NCI-H748 (cell line): ENCODE data around the gene TOLLIP.

ENCODE experiments used
- DNase-seq: peaks from one replicate; lab custom pipeline; 2025; ENCODE audit not compliant: unreplicated experiment; lab: John Stamatoyannopoulos, UW

The TOLLIP gene

GRCh38 chr11:1285316-1285744 is 24.1 kb downstream of the TOLLIP start:
- no peak for DNase-seq

GRCh38 chr11:1283906-1284305 is 25.5 kb downstream of the TOLLIP start:
- no peak for DNase-seq

- no peak for DNase-seq
These were observed 26.3 kb downstream of the TOLLIP start for GRCh38 chr11:1283091-1283511.

- DNase-seq = no peak
These were observed 27.5 kb downstream of the TOLLIP start for GRCh38 chr11:1281974-1282365.

GRCh38 chr11:1281326-1281973 is 28.0 kb downstream of the TOLLIP start:
- DNase-seq = no peak

- DNase-seq = no peak
These were observed 29.1 kb downstream of the TOLLIP start for GRCh38 chr11:1280116-1281035.

GRCh38 chr11:1279674-1280055 is 29.8 kb downstream of the TOLLIP start:
- no peak for DNase-seq

- DNase-seq = no peak
These were observed 30.4 kb downstream of the TOLLIP start for GRCh38 chr11:1278766-1279673.

GRCh38 chr11:1277936-1278512 is 31.4 kb downstream of the TOLLIP start:
- no peak for DNase-seq

- DNase-seq = no peak
These were observed 32.4 kb downstream of the TOLLIP start for GRCh38 chr11:1276866-1277615.

- no peak for DNase-seq
These were observed 33.2 kb downstream of the TOLLIP start for GRCh38 chr11:1276041-1276790.

- no peak for DNase-seq
These were observed 34.4 kb downstream of the TOLLIP start for GRCh38 chr11:1275021-1275420.

GRCh38 chr11:1274501-1274900 is 34.9 kb downstream of the TOLLIP start:
- DNase-seq = no peak

GRCh38 chr11:1272531-1272930 is 36.9 kb downstream of the TOLLIP start:
- no peak for DNase-seq

GRCh38 chr11:1271927-1272326 is 37.5 kb downstream of the TOLLIP start:
- no peak for DNase-seq

- DNase-seq = no peak
These were observed 38.0 kb downstream of the TOLLIP start for GRCh38 chr11:1271406-1271805.

GRCh38 chr11:1271002-1271401 is 38.4 kb downstream of the TOLLIP start:
- DNase-seq = no peak

- DNase-seq = no peak
These were observed 39.0 kb downstream of the TOLLIP start for GRCh38 chr11:1270476-1270875.

- no peak for DNase-seq
These were observed 39.5 kb downstream of the TOLLIP start for GRCh38 chr11:1269957-1270356.
